22Rv1 (cell line): ENCODE data around the gene SRL.

Source experiments
- CTCF ChIP-seq: fragments of 450-650 bp; IDR thresholded peaks from 2 replicates; pipeline ENCODE4 v1.5.1; 2017; ENCODE audit warnings: mild to moderate bottlenecking
- ZFX ChIP-seq: fragments of 450-650 bp; IDR thresholded peaks from 2 replicates; pipeline ENCODE4 v1.6.1; 2017; ENCODE audit warnings: antibody characterized with exemption, borderline replicate concordance

- TF ChIP-seq CTCF: no peak
- TF ChIP-seq ZFX: no peak
Measured at GRCh38 chr16:4227040-4227332, 14.9 kb downstream of the SRL start.
